Adrenal gland (tissue), 12 donors: ENCODE data around the gene EPB41L4B. TPM values are rescaled to one million over a fixed set of nuclear protein-coding genes. Genes with fewer than 3 reads are reported as not detected.

Source experiments
- DNase-seq, 7 donors: peaks; one replicate each; pipeline ENCODE4 v3.0.0-alpha.2; 2019 to 2020
- H3K27ac ChIP-seq, 5 donors: fragments of 200-600 bp; sonication (generic) in 4 of 5; 1 replicate in 3 of 5; 2 replicates in 2 of 5; pipeline versions ENCODE4 v1.5.1 to v1.8.0; 2016 to 2020; ENCODE audit warnings: mild to moderate bottlenecking in 1 of 5
- H3K27me3 ChIP-seq: fragments of 200-600 bp; 2 replicates; pipeline ENCODE4 v1.8.0; 2021
- H3K36me3 ChIP-seq, 2 donors: fragments of 200-600 bp; replicated peaks in 1 of 2; 1 replicate in 1 of 2; 2 replicates in 1 of 2; pipeline versions ENCODE4 v1.5.1 to v1.8.0; 2018 to 2022
- H3K4me1 ChIP-seq, 2 donors: fragments of 200-600 bp; replicated peaks in 1 of 2; 1 replicate in 1 of 2; 2 replicates in 1 of 2; pipeline versions ENCODE4 v1.5.1 to v1.8.0; 2018 to 2021
- H3K4me3 ChIP-seq, 4 donors: fragments of 200-600 bp; sonication (generic) in 3 of 4; one replicate each; pipeline ENCODE4 v1.5.1; 2016 to 2018
- H3K9me3 ChIP-seq, 3 donors: fragments of 200-600 bp; sonication (generic) in 1 of 3; replicated peaks in 1 of 3; 1 replicate in 2 of 3; 2 replicates in 1 of 3; pipeline versions ENCODE4 v1.5.1 to v1.8.0; 2016 to 2021
- CTCF ChIP-seq, 6 experiments: fragments of 450-650 bp in 4 of 6; fragments of 200-600 bp in 2 of 6; sonication (generic) in 1 of 6; IDR thresholded peaks; 1 replicate in 5 of 6; 2 replicates in 1 of 6; pipeline versions ENCODE4 v1.5.1 to v1.8.0; 2016 to 2021; ENCODE audit warnings: antibody characterized with exemption in 6 of 6, mild to moderate bottlenecking in 2 of 6, moderate library complexity in 1 of 6
- POLR2A ChIP-seq, 2 donors: fragments of 450-650 bp; IDR thresholded peaks; one replicate each; pipeline ENCODE4 v1.6.1; 2017; ENCODE audit warnings: antibody characterized with exemption in 2 of 2, mild to moderate bottlenecking in 2 of 2, moderate library complexity in 1 of 2
- WGBS, 4 donors: extraction: QIAGEN DNeasy Blood & Tissue Kit in 2 of 4; methylation state at CpG; one replicate each; pipeline versions ENCODE4 v1.1.5 to v1.1.7; 2013 to 2017; 5-methylcytosine and 5-hydroxymethylcytosine counted together
- intact Hi-C, 2 donors: fragments of 100-400 bp; cut with DNase I; formaldehyde crosslinking; loops; one replicate each; pipeline versions ENCODE4 v1.14.1 to v1.15.0; 2022 to 2023
- polyA plus RNA-seq, 3 donors: library from polyadenylated mRNA; stranded (reverse); fragments of 200-250 nt in 2 of 3; fragments of 350-450 nt in 1 of 3; fragmentation: Illumina TruSeq in 1 of 3; extraction: RNeasy Lipid Tissue Mini Kit (QIAGEN cat#74804) in 1 of 3; gene quantifications; one replicate each; pipeline ENCODE4 v1.2.3, GENCODE V29; 2013 to 2014
- total RNA-seq, 9 donors: library from RNA; depleted of rRNA in 4 of 9; stranded (reverse); fragments of >200 nt in 4 of 9; fragments of 120-200 nt in 1 of 9; fragmentation: NEBNext Ultra II Directional in 1 of 9; extraction: Animal tissue kit (Norgen Biotek cat#: 25700) in 1 of 9; gene quantifications; one replicate each; pipeline versions ENCODE4 v1.1.0 to v1.2.4, GENCODE V29; 2013 to 2023
- donor health status: healthy with polysubstance abuse.
- donor health status: Bipolar disorder and iron deficiency.
- donor health status: DM: yes; HTN: yes; CAD: no.
- donor health status: DM: no; HTN: no; CAD: no.
- donor health status: DM: no; HTN: no; CAD: no.
- donor health status: DM: yes; HTN: yes; CAD: no.

Gene EPB41L4B
- total and polyA plus RNA-seq, 12 donors, result 7.4 to 37.2 (median 18.7) TPM

- H3K4me1 ChIP-seq, result no peaks in the 10 kb centered on the region
- DNase-seq, result no peak
- 80 to 84% (median 82%) methylated on average over 3 of the region's 3 CpGs for whole genome bisulfite sequencing, 4 donors
- H3K36me3 ChIP-seq, result no peaks in the 10 kb centered on the region
- intact Hi-C loops, result no loop called here
- no peak for TF ChIP-seq POLR2A (IDR thresholded peaks at IDR 0.05)
- no peak for TF ChIP-seq CTCF (IDR thresholded peaks at IDR 0.05)
- no peak overlapping the region for H3K4me3 ChIP-seq
- no peaks in the 10 kb centered on the region for H3K9me3 ChIP-seq
- no peaks in the 10 kb centered on the region for H3K27me3 ChIP-seq
- H3K27ac ChIP-seq, result no peak overlapping the region
Observed at GRCh38 chr9:109283012-109283411, 37.8 kb downstream of the EPB41L4B start.

- no peaks in the 10 kb centered on the region for H3K4me1 ChIP-seq
- H3K36me3 ChIP-seq, result no peaks in the 10 kb centered on the region
- WGBS, 4 donors, result 87 to 98% (median 94%) methylated on average over 3 of the region's 3 CpGs
- H3K9me3 ChIP-seq, result no peaks in the 10 kb centered on the region
- DNase-seq, result no peak
- TF ChIP-seq POLR2A (IDR thresholded peaks at IDR 0.05) (no peak), CTCF (IDR thresholded peaks at IDR 0.05) (no peak)
- H3K4me3 ChIP-seq, result no peak overlapping the region
- no peaks in the 10 kb centered on the region for H3K27me3 ChIP-seq
- intact Hi-C loops, result no loop called here
- no peak overlapping the region for H3K27ac ChIP-seq
Observed at GRCh38 chr9:109282302-109282701, 38.6 kb downstream of the EPB41L4B start.

- Histone ChIP-seq H3K4me3 (no peak overlapping the region), H3K27me3 (no peaks in the 10 kb centered on the region), H3K27ac (no peak overlapping the region), H3K9me3 (no peaks in the 10 kb centered on the region), H3K4me1 (no peaks in the 10 kb centered on the region), H3K36me3 (no peaks in the 10 kb centered on the region)
- TF ChIP-seq POLR2A (IDR thresholded peaks at IDR 0.05), result no peak
- TF ChIP-seq CTCF (IDR thresholded peaks at IDR 0.05), result no peak
- WGBS, 4 donors, result 89 to 98% (median 97%) methylated on average over 8 of the region's 8 CpGs
- DNase-seq, result no peak
- intact Hi-C loops, result no loop called here
Observed at GRCh38 chr9:109281518-109281917, 39.3 kb downstream of the EPB41L4B start.

- WGBS, 4 donors, result 87 to 95% (median 89%) methylated on average over 2 of the region's 2 CpGs
- no peaks in the 10 kb centered on the region for H3K9me3 ChIP-seq
- H3K36me3 ChIP-seq, result no peaks in the 10 kb centered on the region
- DNase-seq, result no peak
- H3K4me1 ChIP-seq, result no peaks in the 10 kb centered on the region
- H3K27ac ChIP-seq, result no peak overlapping the region
- no peaks in the 10 kb centered on the region for H3K27me3 ChIP-seq
- no peak for TF ChIP-seq POLR2A (IDR thresholded peaks at IDR 0.05)
- TF ChIP-seq CTCF (IDR thresholded peaks at IDR 0.05), result no peak
- intact Hi-C loops, result no loop called here
- no peak overlapping the region for H3K4me3 ChIP-seq
Observed at GRCh38 chr9:109278848-109279247, 42.0 kb downstream of the EPB41L4B start.
